GM12878 (cell line): ENCODE measurements around the gene ADAMTS13. TPM values are rescaled to one million over a fixed set of nuclear protein-coding genes. Genes with fewer than 3 reads are reported as not detected.

ENCODE experiments used
- ATF7 ChIP-seq: fragments of 450-650 bp; IDR thresholded peaks from 2 replicates; pipeline ENCODE4 v1.6.1; 2016; ENCODE audit warnings: low read depth, mild to moderate bottlenecking
- BCLAF1 ChIP-seq: fragments of 450-650 bp; IDR thresholded peaks from 2 replicates; pipeline ENCODE4 v1.6.1; 2017; ENCODE audit warnings: antibody characterized with exemption, mild to moderate bottlenecking, moderate library complexity
- CTCF ChIP-seq, 3 experiments: IDR thresholded peaks in 2 of 3; conservative IDR thresholded peaks in 1 of 3; 2 replicates each; pipeline ENCODE4 v1.5.1; 2011; ENCODE audit warnings: low read depth in 3 of 3, low read length in 3 of 3, mild to moderate bottlenecking in 3 of 3, control low read depth in 2 of 3, moderate library complexity in 2 of 3, inconsistent platforms in 1 of 3, mixed read lengths in 1 of 3; ENCODE audit not compliant: control insufficient read depth in 2 of 3, insufficient read depth in 1 of 3; ENCODE audit errors: extremely low read depth in 1 of 3
- EED ChIP-seq: sonication (generic); IDR thresholded peaks from 2 replicates; pipeline ENCODE4 v1.6.1; 2016; ENCODE audit warnings: antibody characterized with exemption, low read depth
- ESRRA ChIP-seq: IDR thresholded peaks from 2 replicates; pipeline ENCODE4 v1.6.1; 2012; ENCODE audit warnings: mild to moderate bottlenecking, low read length, improper control_type of control experiment
- HSF1 ChIP-seq: fragments of 150-350 bp; IDR thresholded peaks from 2 replicates; pipeline ENCODE4 v1.6.1; 2014; ENCODE audit warnings: mild to moderate bottlenecking, low read depth, low read length
- IRF3 ChIP-seq: fragments of 450-650 bp; IDR thresholded peaks from 2 replicates; pipeline ENCODE4 v1.6.1; 2014; ENCODE audit warnings: mild to moderate bottlenecking
- MEF2A ChIP-seq: IDR thresholded peaks from 2 replicates; pipeline ENCODE4 v1.6.1; 2011; ENCODE audit warnings: low read depth, mild to moderate bottlenecking, low read length, moderate library complexity; ENCODE audit not compliant: insufficient read depth
- NFYA ChIP-seq: IDR thresholded peaks from 2 replicates; pipeline ENCODE4 v1.6.1; 2011; ENCODE audit warnings: low read depth, mild to moderate bottlenecking, low read length, improper control_type of control experiment, borderline replicate concordance
- POLR2AphosphoS5 ChIP-seq: IDR thresholded peaks from 2 replicates; pipeline ENCODE4 v1.6.1; 2011; ENCODE audit warnings: mild to moderate bottlenecking, low read length, inconsistent platforms
- RFX5 ChIP-seq: IDR thresholded peaks from 2 replicates; pipeline ENCODE4 v1.6.1; 2011; ENCODE audit warnings: low read depth, low read length, improper control_type of control experiment
- SKIL ChIP-seq: fragments of 450-650 bp; IDR thresholded peaks from 2 replicates; pipeline ENCODE4 v1.6.1; 2017; ENCODE audit warnings: mild to moderate bottlenecking, low read depth, inconsistent platforms; ENCODE audit not compliant: poor library complexity, severe bottlenecking
- SREBF2 ChIP-seq: IDR thresholded peaks from 2 replicates; pipeline ENCODE4 v1.6.1; 2012; ENCODE audit warnings: mild to moderate bottlenecking, low read length
- ZBTB40 ChIP-seq: fragments of 450-650 bp; IDR thresholded peaks from 2 replicates; pipeline ENCODE4 v1.6.1; 2016; ENCODE audit warnings: mild to moderate bottlenecking, moderate library complexity, borderline replicate concordance
- polyA plus RNA-seq, 11 experiments: library from polyadenylated mRNA; depleted of rRNA in 4 of 11; unstranded in 6 of 11; stranded (reverse) in 5 of 11; fragments of >200 nt; fragmentation: Nextera tagmentation in 4 of 11; fragmentation: Illumina TruSeq in 1 of 11; extraction: Ambion mirVana in 4 of 11; extraction: Trizol in 1 of 11; gene quantifications; 1 replicate in 1 of 11; 2 replicates in 10 of 11; pipeline versions ENCODE4 v1.2.1 to v1.2.3, GENCODE V29; 2011 to 2016; ENCODE audit warnings: inconsistent platforms in 2 of 11, missing spikeins in 2 of 11, low read depth in 1 of 11
- total RNA-seq, 4 experiments: library from RNA; depleted of rRNA in 3 of 4; stranded (reverse); fragments of >200 nt in 3 of 4; fragmentation: Illumina TruSeq in 1 of 4; extraction: Trizol in 1 of 4; gene quantifications; 2 replicates each; pipeline versions ENCODE4 v1.2.1 to v1.2.3, GENCODE V29; 2013 to 2021

ADAMTS13 gene
- total and polyA plus RNA-seq, 10 of the 15 experiments (the other 5 are each of a cell fraction or from before 2014, with no cell fraction given): 0.08 to 2.4 (median 0.28) TPM

- TF ChIP-seq ZBTB40 (no peak), POLR2AphosphoS5 (no peak; the same call in 1 of the 2 replicates), CTCF (IDR thresholded peaks at IDR 0.05 in 2 of 3, conservative IDR thresholded peaks at IDR 0.05 in 1 of 3; ENCODE audit: control insufficient read depth in 2 of 3, extremely low read depth in 1 of 3, insufficient read depth in 1 of 3, low read depth in 3 of 3, low read length in 3 of 3) (peak; percentile 91 to 97 (median 93); a peak in 5 of 6 replicates), ESRRA (no peak), SREBF2 (no peak), BCLAF1 (no peak), EED (no peak), SKIL (no peak), NFYA (no peak), HSF1 (0 out of 2 replicates have a peak, but pooled peaks have one; percentile 25), IRF3 (no peak), MEF2A (no peak), RFX5 (no peak), ATF7 (peak; percentile 76)
These were observed 15.5 kb upstream of the ADAMTS13 start (continued) for GRCh38 chr9:133406480-133407307.
